GM19328 (cell line): Measurements from ENCODE around the gene TARM1.
A peak's percentile ranks its signal among the peaks of the same experiment; 100 is the strongest.

Experiments
- ATAC-seq: cut with Tn5 transposase; IDR thresholded peaks from one replicate; pipeline ENCODE4 v1.9.1; 2021; ENCODE audit warnings: mild to moderate bottlenecking, moderate library complexity; ENCODE audit not compliant: unreplicated experiment

The TARM1 gene

DNA sequence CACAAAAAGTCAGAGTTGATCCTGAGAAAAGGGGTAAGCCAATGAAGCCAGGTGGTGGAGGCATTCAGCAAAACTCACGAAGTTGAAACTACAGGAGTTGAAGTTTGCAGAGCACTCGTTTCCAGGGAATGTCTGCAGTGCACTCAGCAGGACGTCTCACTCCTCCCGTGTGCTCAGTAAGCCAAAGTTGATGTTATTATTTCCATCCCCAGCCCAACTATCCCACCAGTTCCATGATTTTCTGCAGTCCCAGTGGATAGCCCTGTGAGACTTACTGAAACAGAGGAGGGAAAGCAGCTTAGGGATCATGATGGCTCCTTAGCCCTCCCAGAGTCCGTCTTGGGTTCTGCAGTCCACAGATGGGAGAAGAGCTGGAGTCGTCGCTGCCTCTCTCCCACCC lies at the start of gene TARM1:
Gene TARM1, minus strand, starts transcription at position 334 of the 400 bp plus-strand sequence. Its CDS starts 25 bp downstream, at position 309.
- ATAC-seq, result no peak

GRCh38 chr19:54129617-54129996 lies 48.4 kb upstream of the TARM1 start:
- no peak for ATAC-seq

GRCh38 chr19:54128796-54129616 lies 47.8 kb upstream of the TARM1 start:
- ATAC-seq, result no peak

GRCh38 chr19:54128441-54128725 lies 47.2 kb upstream of the TARM1 start:
- no peak for ATAC-seq

GRCh38 chr19:54127688-54128440 lies 46.7 kb upstream of the TARM1 start:
- ATAC-seq, result no peak

DNA sequence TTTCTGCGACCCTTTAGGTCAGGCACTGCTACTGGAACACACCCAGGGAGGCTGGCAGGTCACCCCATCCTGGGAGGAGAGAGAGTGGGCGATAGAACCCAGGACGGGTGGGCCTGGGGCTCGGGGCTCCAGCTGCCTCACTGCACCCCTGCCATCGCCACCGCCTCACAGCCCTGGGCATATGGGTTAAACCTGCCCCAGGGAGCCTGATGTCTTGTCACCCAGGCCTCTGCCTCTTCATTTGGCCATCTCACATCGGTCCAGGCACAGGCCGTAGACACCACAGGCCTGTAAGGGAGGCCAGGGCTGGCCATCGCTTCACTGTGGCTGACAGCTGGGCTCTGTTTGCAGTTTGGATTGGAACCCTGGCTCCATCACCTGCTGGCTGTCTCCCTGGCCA lies 44.5 kb upstream of the TARM1 start:
- ATAC-seq, result no peak

DNA sequence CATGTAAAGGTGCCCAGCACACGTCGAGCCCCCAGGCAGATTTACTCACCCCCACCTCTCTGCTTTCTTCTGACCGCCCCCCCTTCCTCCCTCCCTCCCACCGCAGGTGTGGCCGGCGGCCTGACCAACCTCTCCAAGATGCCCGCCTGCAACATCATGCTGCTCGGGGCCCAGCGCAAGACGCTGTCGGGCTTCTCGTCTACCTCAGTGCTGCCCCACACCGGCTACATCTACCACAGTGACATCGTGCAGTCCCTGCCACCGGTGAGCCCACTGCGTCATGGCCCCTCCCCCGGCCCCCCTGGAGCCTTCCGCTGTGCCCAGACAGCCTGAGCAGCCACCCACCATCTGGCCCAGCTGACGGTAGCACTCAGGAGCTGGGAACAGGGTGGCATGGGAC lies 43.2 kb upstream of the TARM1 start:
- no peak for ATAC-seq

GRCh38 chr19:54123682-54124081 lies 42.5 kb upstream of the TARM1 start:
- no peak for ATAC-seq

GRCh38 chr19:54121259-54121658 lies 40.1 kb upstream of the TARM1 start:
- no peak for ATAC-seq

DNA sequence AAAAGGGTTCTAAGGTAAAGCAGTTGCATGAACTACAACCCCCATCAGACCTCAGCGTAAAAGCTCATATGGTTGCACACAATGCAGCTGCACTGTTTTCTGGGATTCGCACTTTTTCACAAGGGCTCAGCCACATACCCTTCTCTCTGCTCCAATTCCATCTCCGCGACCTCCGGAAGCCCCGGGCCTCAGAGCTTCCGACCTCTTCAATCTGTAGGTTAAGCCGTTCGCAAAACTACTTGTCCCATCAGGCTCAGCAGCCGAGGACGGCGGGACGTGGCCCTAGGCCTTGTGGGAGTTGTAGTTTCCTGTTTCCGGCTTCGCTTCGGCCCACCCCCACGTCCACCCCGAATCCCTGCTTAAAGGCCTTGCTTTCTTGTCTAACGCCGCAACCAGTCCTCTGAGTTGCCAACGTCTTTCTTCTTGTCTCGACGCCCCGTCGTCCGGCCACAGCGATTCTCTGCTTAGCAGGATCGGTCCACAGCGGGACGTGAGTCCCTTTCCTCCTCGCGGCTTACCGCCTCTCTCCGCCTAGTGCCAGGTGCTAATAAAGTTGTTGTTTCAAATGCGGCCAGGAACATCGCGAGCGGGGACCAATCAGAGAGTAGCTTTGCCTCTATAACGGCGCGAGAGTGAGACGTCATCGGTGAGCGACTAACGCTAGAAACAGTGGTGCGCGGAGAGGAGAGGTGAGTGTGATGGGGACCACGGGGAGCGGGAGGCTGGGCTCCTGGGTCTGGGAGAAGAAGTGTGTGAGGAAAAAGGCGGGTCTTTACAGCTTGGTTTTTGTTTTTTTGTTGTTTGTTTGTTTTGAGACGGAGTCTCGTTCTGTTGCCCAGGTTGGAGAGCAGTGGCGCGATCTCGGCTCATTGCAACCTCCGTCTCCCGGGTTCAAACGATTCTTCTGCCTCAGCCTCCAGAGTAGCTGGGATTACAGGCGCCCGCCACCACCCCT lies 34.2 kb upstream of the TARM1 start, which contains the start of the genes PRPF31 and TFPT:
Gene PRPF31, plus strand, starts transcription at position 646 of the 955 bp plus-strand sequence. CDS start 2,525 bp downstream, outside the sequence.
Gene TFPT, minus strand, starts transcription at position 549 of the 955 bp plus-strand sequence. Its CDS starts 388 bp downstream, at position 161.
- peak; percentile 76 for ATAC-seq

- ATAC-seq, result no peak
These were observed 33.4 kb upstream of the TARM1 start for GRCh38 chr19:54114340-54115108.

- no peak for ATAC-seq
These were observed 28.5 kb upstream of the TARM1 start for GRCh38 chr19:54109651-54110050.

DNA sequence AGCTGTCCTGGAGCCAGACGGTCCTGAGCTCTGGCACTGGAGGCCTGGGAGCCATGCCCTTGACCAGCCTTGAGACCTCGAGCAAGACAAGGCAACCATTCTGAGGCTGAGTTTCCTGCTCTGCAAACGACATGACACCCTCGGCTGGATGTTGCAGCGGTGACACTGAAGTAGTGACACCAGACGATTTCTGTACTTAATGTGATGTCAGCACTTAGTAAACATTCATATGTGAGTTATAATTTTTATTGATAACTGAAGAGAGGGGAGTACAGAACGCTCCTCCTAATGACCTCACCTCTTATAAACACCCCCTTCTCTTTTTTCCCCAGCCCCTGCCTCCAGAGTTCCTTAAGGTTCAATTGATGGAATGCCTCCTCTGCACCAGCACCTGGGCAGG lies 27.3 kb upstream of the TARM1 start:
- ATAC-seq, result no peak

DNA sequence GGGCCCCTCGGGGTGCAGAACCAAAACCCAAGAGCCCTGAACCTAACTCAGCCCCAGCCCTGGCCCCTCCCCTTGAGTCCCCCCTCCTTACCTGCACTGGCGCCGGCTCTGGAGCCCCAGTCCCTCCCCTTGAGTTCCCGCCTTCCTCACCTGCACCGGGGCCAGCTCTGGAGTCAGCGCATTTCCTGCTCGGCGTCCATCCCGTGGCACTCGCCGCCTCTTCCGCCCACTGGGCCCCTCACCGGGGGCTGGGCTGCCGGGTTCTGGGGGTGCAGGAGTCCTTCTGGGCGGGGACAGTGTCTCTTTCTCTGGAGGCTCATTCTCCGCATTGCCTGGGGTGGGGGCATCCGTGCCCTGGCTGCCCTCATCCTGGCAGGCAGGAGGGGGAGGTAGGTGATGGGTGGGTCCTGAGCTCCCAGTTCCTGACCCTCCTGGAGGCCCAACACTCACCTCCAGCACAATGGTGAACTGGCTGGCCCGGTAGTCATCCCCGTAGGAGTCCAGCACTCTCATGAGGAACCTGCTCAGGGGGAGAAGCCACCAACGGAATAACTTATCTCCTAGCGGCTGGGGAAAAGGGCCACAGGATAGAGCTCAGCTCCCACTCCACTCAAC lies 26.8 kb upstream of the TARM1 start:
- no peak for ATAC-seq

DNA sequence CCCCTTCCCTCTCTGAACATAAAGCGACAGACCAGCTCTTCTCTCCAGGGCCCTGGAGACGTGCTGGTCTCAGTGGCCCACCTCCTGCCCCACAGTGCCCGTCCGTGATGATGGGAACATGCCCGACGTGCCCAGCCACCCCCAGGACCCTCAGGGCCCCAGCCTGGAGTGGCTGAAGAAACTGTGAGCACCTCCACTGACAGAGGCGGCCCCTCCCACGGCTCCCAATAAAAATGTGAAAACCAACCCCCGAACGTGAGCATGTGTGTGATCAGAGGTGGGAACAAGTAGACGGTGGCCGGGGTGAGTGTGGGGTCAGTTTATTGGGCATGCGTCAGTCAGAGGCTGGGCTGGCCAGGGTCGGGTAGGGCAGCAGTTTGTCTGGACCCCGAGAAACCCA lies 25.6 kb upstream of the TARM1 start:
- ATAC-seq, result no peak

DNA sequence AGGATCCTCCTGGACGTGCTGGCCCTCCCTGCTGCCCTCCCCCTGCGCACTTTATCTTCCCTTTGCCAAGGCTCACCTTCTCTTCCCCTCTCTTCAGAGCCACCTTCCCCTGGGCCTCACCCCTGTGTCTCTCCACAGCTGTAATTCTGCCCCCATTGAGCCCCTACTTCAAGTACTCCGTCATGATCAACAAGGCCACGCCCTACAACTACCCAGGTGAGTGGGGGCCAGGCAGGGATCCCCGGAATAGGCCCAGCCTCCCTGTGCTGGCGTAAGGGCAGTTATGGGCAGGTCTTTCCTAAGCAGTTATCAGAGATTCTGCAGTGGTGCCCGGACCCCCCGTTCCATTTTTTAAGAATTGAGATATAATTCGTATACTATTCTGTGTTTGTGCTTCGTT lies 24.6 kb upstream of the TARM1 start:
- no peak for ATAC-seq

DNA sequence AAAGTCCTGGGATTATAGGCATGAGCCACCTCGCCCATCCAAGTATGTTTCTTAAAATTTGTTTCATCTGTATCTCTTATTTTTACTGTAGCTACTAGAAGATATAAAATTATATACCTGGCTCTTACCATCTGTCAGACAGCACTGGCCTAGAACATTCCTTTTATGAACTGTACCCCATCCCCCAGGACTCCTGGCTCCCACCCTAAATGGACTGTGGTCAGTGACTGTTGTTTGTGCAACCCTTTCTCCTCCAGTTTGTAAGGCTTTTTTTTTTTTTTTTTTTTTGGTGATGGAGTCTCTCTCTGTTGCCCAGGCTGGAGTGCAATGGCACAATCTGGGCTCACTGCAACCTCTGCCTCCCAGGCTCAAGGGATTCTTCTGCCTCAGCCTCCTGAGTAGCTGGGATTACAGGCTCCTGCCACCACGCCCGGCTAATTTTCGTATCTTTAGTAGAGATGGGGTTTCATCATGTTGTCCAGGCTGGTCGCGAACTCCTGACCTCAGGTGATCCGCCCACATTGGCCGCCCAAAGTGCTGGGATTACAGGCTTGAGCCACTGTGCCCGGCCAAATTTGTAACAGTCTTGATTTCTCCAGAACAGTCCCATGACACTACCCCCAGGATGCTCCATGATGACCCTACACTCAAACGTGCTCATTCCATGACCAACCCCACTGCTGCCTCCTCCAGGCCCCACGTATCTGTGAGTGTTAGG lies 24.0 kb upstream of the TARM1 start:
- ATAC-seq, result no peak

- peak; percentile 97 for ATAC-seq
These were observed 21.4 kb upstream of the TARM1 start, which contains the start of gene NDUFA3 for GRCh38 chr19:54102421-54103169. Gene NDUFA3 (plus strand): TSS chr19:54102855. CDS start chr19:54102879, 24 bp downstream.
